HepG2 (cell line): ENCODE data around the gene MARCHF9.

Experiments used
- JUND ChIP-seq: sonication (generic); formaldehyde crosslinking; IDR thresholded peaks from 2 replicates; pipeline ENCODE4 v1.8.0; 2022; ENCODE audit warnings: mild to moderate bottlenecking, missing genetic modification reagents
- ZNF264 ChIP-seq: sonication (generic); formaldehyde crosslinking; IDR thresholded peaks from 2 replicates; pipeline ENCODE4 v1.4.0; 2020; ENCODE audit warnings: missing genetic modification reagents
- TF ChIP-seq, protein P1 (sequence below): sonication (generic); formaldehyde crosslinking; IDR thresholded peaks from 2 replicates; pipeline ENCODE4 v1.5.0; 2020; ENCODE audit warnings: mild to moderate bottlenecking, missing genetic modification reagents, moderate library complexity

DNA sequence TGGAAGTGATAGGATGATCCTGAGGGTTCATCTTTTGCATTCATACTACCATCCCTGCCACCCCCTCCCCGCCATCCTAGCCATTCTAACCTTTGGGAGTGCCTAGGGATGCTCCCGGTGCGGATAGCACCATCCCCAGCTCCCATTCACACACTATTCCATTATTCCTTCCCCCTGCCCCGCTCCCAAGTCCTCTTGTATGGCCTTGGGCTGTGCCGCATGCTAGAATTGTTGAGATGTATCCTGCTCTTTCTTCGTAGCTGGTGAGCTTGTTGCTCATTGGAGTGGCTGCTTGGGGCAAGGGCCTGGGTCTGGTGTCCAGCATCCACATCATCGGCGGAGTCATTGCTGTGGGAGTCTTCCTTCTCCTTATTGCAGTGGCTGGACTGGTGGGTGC lies 9.4 kb upstream of the MARCHF9 start:
- TF ChIP-seq, protein P1, sequence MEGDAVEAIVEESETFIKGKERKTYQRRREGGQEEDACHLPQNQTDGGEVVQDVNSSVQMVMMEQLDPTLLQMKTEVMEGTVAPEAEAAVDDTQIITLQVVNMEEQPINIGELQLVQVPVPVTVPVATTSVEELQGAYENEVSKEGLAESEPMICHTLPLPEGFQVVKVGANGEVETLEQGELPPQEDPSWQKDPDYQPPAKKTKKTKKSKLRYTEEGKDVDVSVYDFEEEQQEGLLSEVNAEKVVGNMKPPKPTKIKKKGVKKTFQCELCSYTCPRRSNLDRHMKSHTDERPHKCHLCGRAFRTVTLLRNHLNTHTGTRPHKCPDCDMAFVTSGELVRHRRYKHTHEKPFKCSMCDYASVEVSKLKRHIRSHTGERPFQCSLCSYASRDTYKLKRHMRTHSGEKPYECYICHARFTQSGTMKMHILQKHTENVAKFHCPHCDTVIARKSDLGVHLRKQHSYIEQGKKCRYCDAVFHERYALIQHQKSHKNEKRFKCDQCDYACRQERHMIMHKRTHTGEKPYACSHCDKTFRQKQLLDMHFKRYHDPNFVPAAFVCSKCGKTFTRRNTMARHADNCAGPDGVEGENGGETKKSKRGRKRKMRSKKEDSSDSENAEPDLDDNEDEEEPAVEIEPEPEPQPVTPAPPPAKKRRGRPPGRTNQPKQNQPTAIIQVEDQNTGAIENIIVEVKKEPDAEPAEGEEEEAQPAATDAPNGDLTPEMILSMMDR (CRISPR knock-in tag): no peak
- TF ChIP-seq ZNF264 (CRISPR knock-in tag) (no peak), JUND (CRISPR knock-in tag) (no peak)
